Esophagus muscularis mucosa (tissue), 4 donors: Measurements from ENCODE around the gene STRIT1.

Experiments used
- EP300 ChIP-seq: sonication (generic); formaldehyde crosslinking; IDR thresholded peaks from one replicate; pipeline ENCODE4 v1.6.1; 2017; ENCODE audit warnings: antibody characterized with exemption
- POLR2A ChIP-seq: fragments of 450-650 bp; IDR thresholded peaks from one replicate; pipeline ENCODE4 v1.6.1; 2017; ENCODE audit warnings: antibody characterized with exemption, moderate library complexity, mild to moderate bottlenecking, low read depth
- POLR2AphosphoS5 ChIP-seq, 2 donors: sonication (generic); formaldehyde crosslinking; IDR thresholded peaks; one replicate each; pipeline ENCODE4 v1.6.1; 2017; ENCODE audit warnings: antibody characterized with exemption in 2 of 2
- TF ChIP-seq, protein P1 (sequence below), 3 experiments: fragments of 200-600 bp in 2 of 3; fragments of 450-650 bp in 1 of 3; sonication (generic) in 2 of 3; IDR thresholded peaks; one replicate each; pipeline ENCODE4 v1.5.1; 2017 to 2019; ENCODE audit warnings: antibody characterized with exemption in 3 of 3, mild to moderate bottlenecking in 2 of 3, moderate library complexity in 1 of 3

DNA sequence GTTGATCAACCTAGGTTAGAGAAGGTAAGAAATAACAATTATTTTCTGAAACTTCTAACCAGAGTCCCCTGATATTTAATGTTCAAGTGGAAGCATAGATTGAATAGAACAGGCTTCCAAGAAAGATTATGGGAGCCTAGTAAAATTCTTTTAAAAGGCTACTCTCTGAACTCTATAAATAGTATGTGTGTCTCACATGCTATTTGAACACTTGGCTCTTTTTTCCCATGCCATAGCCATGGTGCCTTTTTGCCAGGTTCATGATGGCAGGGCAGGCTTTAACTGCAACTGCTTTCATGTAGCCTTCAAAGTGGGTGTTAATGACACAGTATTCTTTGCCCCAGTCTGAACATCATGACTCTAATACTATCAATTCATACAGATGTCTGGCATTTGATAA lies 22.9 kb upstream of the STRIT1 start:
- TF ChIP-seq, protein P1, sequence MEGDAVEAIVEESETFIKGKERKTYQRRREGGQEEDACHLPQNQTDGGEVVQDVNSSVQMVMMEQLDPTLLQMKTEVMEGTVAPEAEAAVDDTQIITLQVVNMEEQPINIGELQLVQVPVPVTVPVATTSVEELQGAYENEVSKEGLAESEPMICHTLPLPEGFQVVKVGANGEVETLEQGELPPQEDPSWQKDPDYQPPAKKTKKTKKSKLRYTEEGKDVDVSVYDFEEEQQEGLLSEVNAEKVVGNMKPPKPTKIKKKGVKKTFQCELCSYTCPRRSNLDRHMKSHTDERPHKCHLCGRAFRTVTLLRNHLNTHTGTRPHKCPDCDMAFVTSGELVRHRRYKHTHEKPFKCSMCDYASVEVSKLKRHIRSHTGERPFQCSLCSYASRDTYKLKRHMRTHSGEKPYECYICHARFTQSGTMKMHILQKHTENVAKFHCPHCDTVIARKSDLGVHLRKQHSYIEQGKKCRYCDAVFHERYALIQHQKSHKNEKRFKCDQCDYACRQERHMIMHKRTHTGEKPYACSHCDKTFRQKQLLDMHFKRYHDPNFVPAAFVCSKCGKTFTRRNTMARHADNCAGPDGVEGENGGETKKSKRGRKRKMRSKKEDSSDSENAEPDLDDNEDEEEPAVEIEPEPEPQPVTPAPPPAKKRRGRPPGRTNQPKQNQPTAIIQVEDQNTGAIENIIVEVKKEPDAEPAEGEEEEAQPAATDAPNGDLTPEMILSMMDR (IDR thresholded peaks at IDR 0.05): no peak
- no peak for TF ChIP-seq POLR2A
- no peak for TF ChIP-seq POLR2AphosphoS5 (IDR thresholded peaks at IDR 0.05)
- no peak for TF ChIP-seq EP300
